Stimulated activated CD4-positive, alpha-beta T cell treated with anti-CD3 and anti-CD28 coated beads, Interleukin-12 subunit alpha, Interleukin-12 subunit beta, amount 100 ng/mL, for 4 hours (primary cell): Measurements from ENCODE around the gene SYN1.
A peak's percentile ranks its signal among the peaks of the same experiment; 100 is the strongest.
"Not testable (repeated sequence)": the region's sequence is repeated elsewhere in the genome, so short reads cannot be mapped to it uniquely, and the experiment has no call there.

Experiments
- DNase-seq: peaks from one replicate; pipeline ENCODE4 v3.0.0-alpha.2; 2020

Gene SYN1

GRCh38 chrX:47619486-47620302, at the start of gene SYN1:
TSS of gene SYN1 (minus strand) at chrX:47619857. CDS start at chrX:47619728, 129 bp downstream.
- peak; percentile 73 for DNase-seq

GRCh38 chrX:47665797-47666196, 46.1 kb upstream of the SYN1 start:
- DNase-seq, result not testable (repeated sequence)

- DNase-seq, result no peak
Measured at GRCh38 chrX:47664737-47665136, 45.1 kb upstream of the SYN1 start.

- peak; percentile 29 for DNase-seq
Measured at GRCh38 chrX:47662144-47662657, 42.5 kb upstream of the SYN1 start.

- no peak for DNase-seq
Measured at GRCh38 chrX:47661539-47661938, 41.9 kb upstream of the SYN1 start.

GRCh38 chrX:47659421-47659726, 39.7 kb upstream of the SYN1 start:
- no peak for DNase-seq

GRCh38 chrX:47658684-47659420, 39.2 kb upstream of the SYN1 start, which contains the start of gene UXT:
TSS of gene UXT (minus strand) at chrX:47659180. CDS start at chrX:47658927, 253 bp downstream.
- DNase-seq, result peak; percentile 86

GRCh38 chrX:47658301-47658683, 38.6 kb upstream of the SYN1 start:
- no peak for DNase-seq

GRCh38 chrX:47651043-47651905, 31.6 kb upstream of the SYN1 start:
- DNase-seq, result no peak

GRCh38 chrX:47650164-47651042, 30.7 kb upstream of the SYN1 start, which contains the start of gene ELK1:
TSS of gene ELK1 (minus strand) at chrX:47650563. CDS start at chrX:47641441, 9,122 bp downstream.
- peak; percentile 77 for DNase-seq

- DNase-seq, result no peak
Measured at GRCh38 chrX:47649781-47650163, 30.1 kb upstream of the SYN1 start.

- DNase-seq, result no peak
Measured at GRCh38 chrX:47649271-47649670, 29.6 kb upstream of the SYN1 start.

GRCh38 chrX:47648376-47648775, 28.7 kb upstream of the SYN1 start:
- no peak for DNase-seq

- DNase-seq, result no peak
Measured at GRCh38 chrX:47646636-47647035, 27.0 kb upstream of the SYN1 start.

GRCh38 chrX:47645530-47645929, 25.9 kb upstream of the SYN1 start:
- DNase-seq, result no peak

- DNase-seq, result no peak
Measured at GRCh38 chrX:47644557-47645091, 25.0 kb upstream of the SYN1 start.

GRCh38 chrX:47643926-47644325, 24.3 kb upstream of the SYN1 start:
- DNase-seq, result no peak

GRCh38 chrX:47638816-47639215, 19.2 kb upstream of the SYN1 start:
- no peak for DNase-seq

- DNase-seq, result peak; percentile 29
Measured at GRCh38 chrX:47637546-47638195, 18.0 kb upstream of the SYN1 start.

- no peak for DNase-seq
Measured at GRCh38 chrX:47634871-47635575, 15.4 kb upstream of the SYN1 start.
